Stimulated activated CD8-positive, alpha-beta memory T cell treated with anti-CD3 and anti-CD28 coated beads, Interleukin-15, amount 100 ng/mL, for 24 hours (primary cell): ENCODE data around the gene CEBPB.
"Not testable (repeated sequence)": the region's sequence is repeated elsewhere in the genome, so short reads cannot be mapped to it uniquely, and the experiment has no call there.

ENCODE experiments used
- DNase-seq: peaks from one replicate; pipeline ENCODE4 v3.0.0-alpha.2; 2020; ENCODE audit warnings: low read depth

CEBPB gene

GRCh38 chr20:50170549-50171220 is 19.9 kb upstream of the CEBPB start:
- no peak for DNase-seq

- DNase-seq = no peak
Observed at GRCh38 chr20:50172347-50173013, 18.1 kb upstream of the CEBPB start.

- DNase-seq = no peak
Observed at GRCh38 chr20:50174456-50174855, 16.2 kb upstream of the CEBPB start.

- DNase-seq = no peak
Observed at GRCh38 chr20:50175938-50176933, 14.4 kb upstream of the CEBPB start.

- not testable (repeated sequence) for DNase-seq
Observed at GRCh38 chr20:50178672-50179071, 12.0 kb upstream of the CEBPB start.

GRCh38 chr20:50181344-50181743 is 9.3 kb upstream of the CEBPB start:
- no peak for DNase-seq

GRCh38 chr20:50182346-50182745 is 8.3 kb upstream of the CEBPB start:
- no peak for DNase-seq

- DNase-seq = no peak
Observed at GRCh38 chr20:50185426-50185825, 5.2 kb upstream of the CEBPB start.

- DNase-seq = peak; percentile 97
Observed at GRCh38 chr20:50186151-50186885, 4.3 kb upstream of the CEBPB start.

GRCh38 chr20:50186987-50187402 is 3.6 kb upstream of the CEBPB start:
- DNase-seq = no peak

GRCh38 chr20:50187403-50188051 is 3.1 kb upstream of the CEBPB start:
- no peak for DNase-seq

GRCh38 chr20:50188287-50188688 is 2.3 kb upstream of the CEBPB start:
- no peak for DNase-seq

- no peak for DNase-seq
Observed at GRCh38 chr20:50188879-50189680, 1.6 kb upstream of the CEBPB start.

- no peak for DNase-seq
Observed at GRCh38 chr20:50189681-50190250, 864 bp upstream of the CEBPB start.

GRCh38 chr20:50191065-50191543 is 474 bp downstream of the CEBPB start:
- peak; percentile 35 for DNase-seq

- peak; percentile 42 for DNase-seq
Observed at GRCh38 chr20:50191544-50192363, 1.1 kb downstream of the CEBPB start.

GRCh38 chr20:50192364-50193198 is 2.0 kb downstream of the CEBPB start:
- no peak for DNase-seq

GRCh38 chr20:50193199-50193835 is 2.7 kb downstream of the CEBPB start:
- no peak for DNase-seq
